Activated naive CD4-positive, alpha-beta T cell treated with anti-CD3 and anti-CD28 coated beads, Interleukin-2, amount 50 U/mL, for 16 hours (primary cell): ENCODE results near the gene PDE4D.
"Not testable (repeated sequence)": the region's sequence is repeated elsewhere in the genome, so short reads cannot be mapped to it uniquely, and the experiment has no call there.

ENCODE experiments used
- DNase-seq: peaks from one replicate; pipeline ENCODE4 v3.0.0-alpha.2; 2020

Gene PDE4D

DNA sequence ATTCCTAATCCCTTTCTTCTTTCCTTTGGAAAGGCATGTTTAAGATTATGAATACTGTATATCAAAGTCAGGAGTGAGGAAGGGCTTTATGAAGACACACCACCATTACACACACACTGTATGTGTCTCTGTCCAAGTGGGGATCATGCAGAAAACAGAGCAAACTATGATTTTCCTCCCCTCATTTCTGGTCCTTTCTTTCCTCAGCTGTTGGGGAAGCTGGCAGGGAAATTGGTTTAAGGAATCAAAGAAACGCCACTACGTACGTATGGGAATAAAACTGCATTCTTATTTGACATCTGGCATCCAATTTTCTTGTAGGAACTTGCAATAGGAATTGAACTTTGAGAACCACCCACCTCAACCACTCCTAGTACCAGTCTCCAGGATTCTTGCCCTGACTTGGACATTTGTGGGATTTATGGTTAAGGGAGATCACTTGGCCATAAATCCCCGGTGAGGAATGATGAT lies 125.8 kb downstream of the PDE4D start:
- no peak for DNase-seq

DNA sequence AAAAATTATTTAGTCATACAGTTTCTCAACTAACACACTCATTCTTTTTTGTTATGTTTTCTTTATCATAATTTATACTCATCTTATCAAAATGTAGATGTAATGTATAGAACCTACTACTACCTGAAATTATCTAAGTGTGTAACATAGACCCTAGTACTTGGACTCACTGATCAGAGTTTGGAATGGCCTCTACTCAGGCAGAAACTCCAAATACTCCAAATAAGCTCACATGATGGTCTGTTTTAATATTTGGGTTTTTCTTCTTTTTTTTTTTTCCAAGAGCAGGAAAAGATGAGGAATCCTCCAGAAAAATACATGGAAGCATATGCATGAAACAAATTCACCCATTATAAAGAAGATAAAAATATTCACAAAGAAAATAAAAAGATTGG lies 126.3 kb downstream of the PDE4D start:
- no peak for DNase-seq

DNA sequence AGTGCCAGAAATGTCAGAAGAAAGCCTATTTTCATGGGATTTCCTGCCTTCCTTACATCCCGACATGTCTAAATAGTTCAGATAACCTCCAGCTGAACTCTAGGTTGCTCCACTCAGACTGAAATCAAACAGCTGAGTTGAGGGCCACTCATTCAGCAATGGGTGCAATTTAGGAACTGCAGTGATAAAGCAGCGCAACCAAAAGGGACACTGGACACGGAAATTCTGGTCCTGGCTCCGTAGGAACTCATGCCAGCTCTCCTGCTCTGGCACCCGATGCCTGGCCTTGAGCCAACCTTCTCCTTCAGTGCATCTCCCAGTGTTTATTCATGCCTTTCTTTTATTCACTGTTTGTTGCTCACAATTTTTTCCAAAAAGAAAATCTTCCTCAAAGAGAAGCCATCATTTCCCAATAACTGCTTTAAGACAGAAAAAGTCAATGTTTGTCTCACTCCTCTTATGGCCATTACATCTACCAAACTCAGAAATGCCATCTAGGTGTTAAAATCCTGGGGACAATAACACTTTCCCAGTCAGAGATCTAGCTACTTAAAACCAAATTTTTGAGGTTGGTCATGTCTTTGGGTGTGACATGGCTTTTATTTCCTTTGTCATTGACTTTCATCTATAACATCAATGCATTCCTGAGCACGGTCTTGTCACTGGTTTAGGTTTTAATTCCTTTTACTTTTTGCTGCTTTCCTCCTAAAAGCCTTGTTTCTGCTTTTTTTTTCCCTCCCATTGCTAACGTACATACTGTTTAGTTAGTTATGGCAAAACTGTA lies 126.9 kb downstream of the PDE4D start:
- no peak for DNase-seq

- no peak for DNase-seq
Observed at GRCh38 chr5:59765446-59765845, 128.1 kb downstream of the PDE4D start.

- DNase-seq, result no peak
Observed at GRCh38 chr5:59764361-59764760, 129.2 kb downstream of the PDE4D start.

DNA sequence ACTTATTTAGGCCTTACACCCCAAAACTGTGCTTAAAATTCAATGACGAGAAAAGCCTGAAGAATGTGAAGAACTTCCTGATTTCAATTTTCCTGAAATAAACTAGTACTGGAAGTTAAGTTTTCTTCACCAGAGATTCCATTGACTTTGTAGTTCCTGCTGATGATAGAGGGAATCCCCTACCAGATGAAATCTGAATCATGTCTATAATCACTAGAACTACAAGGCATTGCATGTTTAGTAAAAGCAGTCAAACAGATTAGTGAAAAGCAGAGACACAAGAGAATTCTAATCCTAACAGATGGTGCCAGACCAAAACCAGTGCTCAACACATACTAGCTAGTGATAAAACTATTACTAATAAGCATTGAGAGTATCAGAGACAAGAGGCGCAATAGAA lies 130.0 kb downstream of the PDE4D start:
- DNase-seq, result no peak

DNA sequence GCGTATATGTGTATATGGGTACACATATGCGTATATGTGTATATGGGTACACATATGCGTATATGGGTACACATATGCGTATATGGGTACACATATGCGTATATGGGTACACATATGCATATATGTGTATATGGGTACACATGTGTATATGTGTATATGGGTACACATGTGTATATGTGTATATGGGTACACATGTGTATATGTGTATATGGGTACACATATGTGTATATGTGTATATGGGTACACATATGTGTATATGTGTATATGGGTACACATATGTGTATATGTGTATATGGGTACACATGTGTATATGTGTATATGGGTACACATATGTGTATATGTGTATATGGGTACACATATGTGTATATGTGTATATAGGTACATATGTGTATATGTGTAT lies 131.3 kb downstream of the PDE4D start:
- not testable (repeated sequence) for DNase-seq

- DNase-seq, result no peak
Observed at GRCh38 chr5:59760785-59761348, 132.7 kb downstream of the PDE4D start.

- DNase-seq, result no peak
Observed at GRCh38 chr5:59759600-59760351, 133.8 kb downstream of the PDE4D start.

- DNase-seq, result no peak
Observed at GRCh38 chr5:59758566-59758965, 135.0 kb downstream of the PDE4D start.

GRCh38 chr5:59757442-59757841 lies 136.1 kb downstream of the PDE4D start:
- DNase-seq, result no peak

DNA sequence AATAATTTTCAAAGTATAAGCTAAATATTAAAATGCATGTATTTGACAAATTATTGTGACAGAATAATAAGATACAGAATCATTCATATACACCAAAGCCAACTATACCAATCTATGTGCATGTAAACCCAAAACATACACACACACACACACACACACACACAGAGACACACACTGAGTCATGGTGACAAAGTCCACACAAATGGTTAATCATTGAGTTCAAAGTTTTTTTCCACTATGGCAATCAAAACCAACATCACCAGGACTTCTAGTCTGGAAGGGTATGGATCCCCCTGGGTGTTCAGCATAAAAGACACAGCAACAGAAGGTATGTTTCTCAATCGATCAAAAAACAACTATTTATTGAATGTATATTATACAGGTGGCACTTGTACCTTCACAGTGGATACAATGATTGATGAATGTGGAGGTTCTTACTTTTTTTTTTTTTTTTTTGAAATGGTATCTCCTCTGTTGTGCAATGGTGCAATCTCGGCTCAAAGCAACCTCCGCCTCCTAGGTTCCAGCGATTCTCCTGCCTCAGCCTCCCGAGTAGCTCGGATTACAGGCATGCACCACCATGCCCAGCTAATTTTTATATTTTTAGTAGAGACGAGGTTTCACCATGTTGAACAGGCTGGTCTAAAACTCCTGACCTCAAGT lies 137.0 kb downstream of the PDE4D start:
- no peak for DNase-seq

DNA sequence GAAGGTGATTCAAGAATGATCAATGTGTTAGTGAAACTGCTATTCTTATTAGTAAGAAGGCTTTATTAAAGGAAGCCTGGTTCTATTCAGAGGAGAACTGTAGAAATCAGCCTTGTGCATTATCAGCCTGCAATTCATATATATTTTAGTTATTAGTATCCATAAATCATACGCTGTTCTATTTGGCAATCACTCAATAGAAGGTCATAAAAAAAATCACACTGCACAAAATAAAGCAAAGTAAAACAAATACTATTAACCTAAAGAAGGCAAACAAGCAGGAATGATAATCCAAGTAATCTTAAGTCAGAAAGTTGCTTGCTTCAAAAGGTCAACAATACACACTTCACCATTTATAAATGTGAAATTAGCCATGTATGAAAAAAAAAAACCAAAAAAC lies 138.1 kb downstream of the PDE4D start:
- no peak for DNase-seq

GRCh38 chr5:59753599-59753998 lies 139.9 kb downstream of the PDE4D start:
- DNase-seq, result no peak

DNA sequence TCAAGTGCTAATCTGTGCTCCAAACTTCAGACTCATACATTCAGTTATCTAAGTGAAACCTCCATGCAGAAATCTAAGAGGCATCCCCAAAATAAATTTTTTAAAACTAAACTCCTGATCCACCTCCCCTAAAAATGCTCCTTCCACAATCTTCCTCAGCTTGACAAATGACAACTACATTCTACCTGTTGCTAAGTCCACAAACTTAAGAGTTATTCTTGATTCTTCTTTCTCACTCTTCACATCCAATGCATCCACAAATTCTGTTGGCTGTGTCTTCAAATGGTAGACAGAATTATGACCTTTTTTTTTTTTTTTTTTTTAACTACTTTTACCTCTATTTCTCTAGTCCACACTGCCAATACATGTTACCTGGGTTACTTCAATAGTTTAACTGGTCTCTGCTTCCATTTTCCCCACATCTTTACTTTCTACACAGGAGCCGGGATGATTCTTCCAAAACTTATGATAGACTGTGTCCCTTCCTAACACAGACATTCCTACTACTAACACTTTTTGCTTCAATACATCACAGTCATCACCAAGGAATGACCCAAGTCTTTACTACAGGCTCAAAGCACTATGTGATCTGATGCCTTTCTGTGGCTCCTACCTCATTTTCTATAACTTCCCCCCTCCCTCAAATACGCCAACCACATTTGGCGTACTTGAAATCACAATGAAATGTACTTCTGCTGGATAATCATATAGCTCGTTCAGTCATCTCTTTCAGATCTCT lies 143.6 kb downstream of the PDE4D start:
- no peak for DNase-seq

GRCh38 chr5:59748036-59748663 lies 145.4 kb downstream of the PDE4D start:
- not testable (repeated sequence) for DNase-seq

DNA sequence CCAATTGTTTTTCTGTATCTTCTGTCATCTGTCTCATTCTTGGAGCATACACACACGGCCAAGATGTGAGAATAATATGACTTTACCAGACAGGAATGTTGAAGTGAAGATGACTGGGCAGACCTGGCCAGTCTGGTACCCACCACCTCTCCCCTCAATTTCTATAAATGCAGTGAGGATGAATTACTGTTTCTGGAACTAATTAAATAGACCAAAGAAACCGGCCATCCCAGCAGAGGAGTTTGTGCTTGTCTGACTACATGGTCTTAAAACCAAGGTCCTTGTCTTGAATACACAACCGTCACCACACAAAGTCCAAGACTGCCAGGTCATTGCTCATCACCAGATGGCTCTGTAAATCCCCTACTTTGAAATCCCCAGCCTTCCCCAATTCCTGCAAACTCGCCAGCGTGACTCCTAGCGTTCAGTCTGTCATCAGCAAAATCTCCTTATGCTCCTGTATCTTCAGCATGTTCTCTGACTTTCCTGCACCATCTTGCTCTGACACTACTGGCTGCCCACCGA lies 147.2 kb downstream of the PDE4D start:
- DNase-seq, result no peak

DNA sequence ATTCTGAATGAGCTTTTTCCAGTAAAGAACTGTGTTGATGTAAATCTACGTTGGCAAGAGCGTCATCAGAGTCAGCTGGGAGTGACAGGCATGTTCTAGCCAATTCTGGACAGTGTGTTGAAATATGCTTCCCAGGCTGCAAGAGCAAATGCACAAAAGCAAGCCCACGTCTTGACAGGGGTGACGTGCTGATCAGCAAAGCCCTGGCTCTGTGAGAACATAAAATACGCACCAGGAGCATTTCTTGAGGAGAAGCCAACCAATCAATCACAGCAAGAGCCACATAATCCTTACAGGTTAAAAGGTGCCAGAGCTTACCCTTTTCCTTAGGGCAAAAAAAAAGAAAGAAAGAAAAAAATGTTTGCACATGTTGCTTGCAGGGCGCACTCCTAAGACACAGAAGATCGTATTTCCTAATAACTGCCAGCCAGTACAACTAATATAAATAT lies 148.1 kb downstream of the PDE4D start:
- DNase-seq, result no peak

- DNase-seq, result no peak
Observed at GRCh38 chr5:59744531-59744992, 149.0 kb downstream of the PDE4D start.

DNA sequence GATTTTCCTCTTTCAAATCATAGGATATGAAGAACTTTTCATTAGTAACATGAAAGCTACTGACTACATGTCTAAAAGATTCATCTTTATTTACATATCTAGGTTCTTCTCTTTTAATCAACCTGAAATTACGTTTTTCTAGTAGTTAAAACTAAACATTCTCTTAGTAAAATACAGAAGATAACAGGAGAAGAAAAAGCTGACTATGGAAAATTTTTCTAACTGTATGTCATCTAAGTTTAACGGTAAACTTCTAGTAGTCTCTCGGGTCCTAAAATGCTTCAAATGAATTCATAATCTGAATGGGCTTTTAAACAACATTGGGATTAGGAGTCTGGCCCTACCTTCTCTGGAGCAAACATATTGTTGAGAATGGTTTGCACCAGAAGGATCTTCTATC lies 151.9 kb downstream of the PDE4D start:
- no peak for DNase-seq

DNA sequence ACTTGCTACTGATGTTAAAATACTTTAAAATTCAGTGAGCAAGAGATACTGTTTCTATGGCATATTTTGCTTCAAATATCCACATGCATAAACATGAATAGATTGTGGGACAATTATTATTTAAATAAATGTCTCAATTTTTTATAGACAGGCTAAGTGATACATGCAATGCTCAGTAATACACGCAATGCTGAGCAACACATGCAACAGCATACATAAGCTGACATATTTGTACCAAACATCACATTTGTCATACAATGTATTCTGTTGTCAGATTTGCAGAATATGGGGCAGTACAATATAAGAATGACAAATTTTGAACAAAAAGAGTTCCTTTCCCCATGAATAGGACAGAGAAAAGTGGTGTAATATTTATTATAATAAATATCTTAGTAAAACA lies 155.5 kb downstream of the PDE4D start:
- no peak for DNase-seq

GRCh38 chr5:59732806-59733205 lies 160.7 kb downstream of the PDE4D start:
- DNase-seq, result no peak
